D721Med (cell line): ENCODE measurements around the gene KCNH4.

Experiments used
- DNase-seq: peaks from one replicate; pipeline ENCODE4 v3.0.0; 2011; ENCODE audit warnings: low spot score; ENCODE audit not compliant: insufficient read length
- FAIRE-seq: peaks from 2 replicates; lab custom pipeline; 2011; peaks lifted over from hg19 to GRCh38; lab: Jason Lieb, UNC
- CTCF ChIP-seq: IDR thresholded peaks from 2 replicates; pipeline ENCODE4 v1.5.1; 2012; ENCODE audit warnings: mild to moderate bottlenecking, control low read depth; ENCODE audit not compliant: insufficient read depth; ENCODE audit errors: missing control alignments

KCNH4 gene

GRCh38 chr17:42118126-42118510 lies 62.8 kb downstream of the KCNH4 start:
- FAIRE-seq (no peak), DNase-seq (no peak)
- no peak for TF ChIP-seq CTCF

GRCh38 chr17:42117397-42118125 lies 63.4 kb downstream of the KCNH4 start:
- no peak for TF ChIP-seq CTCF
- FAIRE-seq: no peak
- DNase-seq: no peak

- TF ChIP-seq CTCF: peak; percentile 99
- DNase-seq: peak; percentile 83
- peak; percentile 64 for FAIRE-seq
Observed at GRCh38 chr17:42116705-42117396, 64.1 kb downstream of the KCNH4 start.

- DNase-seq (no peak), FAIRE-seq (no peak)
- no peak for TF ChIP-seq CTCF
Observed at GRCh38 chr17:42114118-42114517, 66.8 kb downstream of the KCNH4 start.

GRCh38 chr17:42113293-42114069 lies 67.5 kb downstream of the KCNH4 start:
- DNase-seq (no peak), FAIRE-seq (no peak)
- no peak for TF ChIP-seq CTCF

- FAIRE-seq (no peak), DNase-seq (no peak)
- no peak for TF ChIP-seq CTCF
Observed at GRCh38 chr17:42112552-42113176, 68.3 kb downstream of the KCNH4 start, which contains the start of gene DHX58. Gene DHX58, minus strand, starts transcription at chr17:42112714. Its CDS starts 822 bp downstream, at chr17:42111892.
